ENCODE results near the gene SULT1A3. TPM values are rescaled to one million over a fixed set of nuclear protein-coding genes. Genes with fewer than 3 reads are reported as not detected.
"Not testable (repeated sequence)": the region's sequence is repeated elsewhere in the genome, so short reads cannot be mapped to it uniquely, and the experiment has no call there.

Gene SULT1A3
- total and polyA plus RNA-seq, 2 donors (not counting 1 experiment from before 2014, with no cell fraction given): 2.8 to 4.1 TPM

DNA sequence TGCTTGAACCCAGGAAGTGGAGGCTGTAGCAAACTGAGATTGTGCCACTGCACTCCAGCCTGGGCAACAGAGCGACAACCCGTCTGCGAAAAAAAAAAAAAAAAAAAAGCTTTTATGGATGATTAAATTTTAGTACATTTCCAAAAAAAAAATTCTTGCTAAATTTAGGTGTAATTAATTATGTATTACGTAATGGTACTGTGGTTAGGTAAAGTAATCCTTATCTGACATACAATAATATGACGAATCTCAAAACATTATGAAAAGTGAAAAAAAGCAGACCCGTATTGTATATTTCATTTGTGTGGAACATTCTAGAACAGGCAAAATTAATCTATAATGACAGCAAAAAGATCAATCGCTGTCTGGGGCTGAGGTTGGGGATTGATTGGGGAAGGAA is 26.0 kb upstream of the SULT1A3 start:
- no peak for DNase-seq (ENCODE audit: low read depth in 2 of 2)
- no peak overlapping the region for H3K4me3 ChIP-seq (replicated peaks in 1 of 4; ENCODE audit: control extremely low read depth in 1 of 4, insufficient read depth in 1 of 4, low read depth in 3 of 4, low read length in 4 of 4)

DNA sequence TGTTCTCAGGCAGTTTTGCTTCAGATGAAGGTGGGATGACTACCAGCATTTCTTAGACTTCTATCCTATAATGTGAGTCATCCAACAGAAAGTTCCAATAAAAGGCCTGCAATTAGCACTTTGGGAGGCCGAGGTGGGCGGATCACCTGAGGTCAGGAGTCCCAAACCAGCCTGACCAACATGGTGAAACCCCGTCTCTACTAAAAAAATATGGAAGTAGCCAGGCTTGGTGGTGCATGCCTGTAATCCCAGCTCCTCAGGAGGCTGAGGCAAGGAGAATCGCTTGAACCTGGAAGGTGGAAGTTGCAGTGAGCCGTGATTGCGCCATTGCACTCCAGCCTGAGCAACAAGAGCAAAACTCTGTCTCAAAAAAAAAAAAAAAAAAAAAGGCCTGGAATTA is 22.2 kb upstream of the SULT1A3 start:
- not testable (repeated sequence) for H4K20me1 ChIP-seq (ENCODE audit: control insufficient read depth, extremely low read depth, insufficient read depth, low read length); H3K4me3 ChIP-seq (replicated peaks in 1 of 4; ENCODE audit: control extremely low read depth in 1 of 4, insufficient read depth in 1 of 4, low read depth in 3 of 4, low read length in 4 of 4); H3K4me2 ChIP-seq (ENCODE audit: extremely low read depth, insufficient read depth, low read length); H3K36me3 ChIP-seq (ENCODE audit: control insufficient read depth, insufficient read depth, low read length); H3K79me2 ChIP-seq (ENCODE audit: control insufficient read depth, insufficient read depth, low read length); H3K9ac ChIP-seq (ENCODE audit: insufficient read depth, low read length); H2AFZ ChIP-seq (ENCODE audit: low read length); H3K27me3 ChIP-seq (ENCODE audit: control insufficient read depth, insufficient read depth, low read length); DNase-seq (ENCODE audit: low read depth in 2 of 2); H3K4me1 ChIP-seq (ENCODE audit: control insufficient read depth, extremely low read depth, insufficient read depth, low read length); H3K9me3 ChIP-seq (ENCODE audit: control insufficient read depth, insufficient read depth, low read depth, low read length); H3K27ac ChIP-seq (ENCODE audit: insufficient read depth, low read length)

More for the DNA sequence above, 26.0 kb upstream of the SULT1A3 start:
- H3K4me2 ChIP-seq (ENCODE audit: extremely low read depth, insufficient read depth, low read length): no peak overlapping the region
- no peaks in the 10 kb centered on the region for H4K20me1 ChIP-seq (ENCODE audit: control insufficient read depth, extremely low read depth, insufficient read depth, low read length)
- no peaks in the 10 kb centered on the region for H3K9me3 ChIP-seq (ENCODE audit: control insufficient read depth, insufficient read depth, low read depth, low read length)
- H3K27ac ChIP-seq (ENCODE audit: insufficient read depth, low read length): no peak overlapping the region
- TF ChIP-seq EZH2 (IDR thresholded peaks at IDR 0.05; ENCODE audit: low read length, missing control alignments): no peak
- TF ChIP-seq, protein P1, sequence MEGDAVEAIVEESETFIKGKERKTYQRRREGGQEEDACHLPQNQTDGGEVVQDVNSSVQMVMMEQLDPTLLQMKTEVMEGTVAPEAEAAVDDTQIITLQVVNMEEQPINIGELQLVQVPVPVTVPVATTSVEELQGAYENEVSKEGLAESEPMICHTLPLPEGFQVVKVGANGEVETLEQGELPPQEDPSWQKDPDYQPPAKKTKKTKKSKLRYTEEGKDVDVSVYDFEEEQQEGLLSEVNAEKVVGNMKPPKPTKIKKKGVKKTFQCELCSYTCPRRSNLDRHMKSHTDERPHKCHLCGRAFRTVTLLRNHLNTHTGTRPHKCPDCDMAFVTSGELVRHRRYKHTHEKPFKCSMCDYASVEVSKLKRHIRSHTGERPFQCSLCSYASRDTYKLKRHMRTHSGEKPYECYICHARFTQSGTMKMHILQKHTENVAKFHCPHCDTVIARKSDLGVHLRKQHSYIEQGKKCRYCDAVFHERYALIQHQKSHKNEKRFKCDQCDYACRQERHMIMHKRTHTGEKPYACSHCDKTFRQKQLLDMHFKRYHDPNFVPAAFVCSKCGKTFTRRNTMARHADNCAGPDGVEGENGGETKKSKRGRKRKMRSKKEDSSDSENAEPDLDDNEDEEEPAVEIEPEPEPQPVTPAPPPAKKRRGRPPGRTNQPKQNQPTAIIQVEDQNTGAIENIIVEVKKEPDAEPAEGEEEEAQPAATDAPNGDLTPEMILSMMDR (conservative IDR thresholded peaks at IDR 0.05 in 1 of 2, IDR thresholded peaks at IDR 0.05 in 1 of 2; ENCODE audit: low read depth in 1 of 2, low read length in 2 of 2): no peak
- no peak overlapping the region for H2AFZ ChIP-seq (ENCODE audit: low read length)
- H3K36me3 ChIP-seq (ENCODE audit: control insufficient read depth, insufficient read depth, low read length): no peaks in the 10 kb centered on the region
- no peaks in the 10 kb centered on the region for H3K79me2 ChIP-seq (ENCODE audit: control insufficient read depth, insufficient read depth, low read length)
- no peak overlapping the region for H3K9ac ChIP-seq (ENCODE audit: insufficient read depth, low read length)
- no peaks in the 10 kb centered on the region for H3K4me1 ChIP-seq (ENCODE audit: control insufficient read depth, extremely low read depth, insufficient read depth, low read length)
- no peaks in the 10 kb centered on the region for H3K27me3 ChIP-seq (ENCODE audit: control insufficient read depth, insufficient read depth, low read length)

DNA sequence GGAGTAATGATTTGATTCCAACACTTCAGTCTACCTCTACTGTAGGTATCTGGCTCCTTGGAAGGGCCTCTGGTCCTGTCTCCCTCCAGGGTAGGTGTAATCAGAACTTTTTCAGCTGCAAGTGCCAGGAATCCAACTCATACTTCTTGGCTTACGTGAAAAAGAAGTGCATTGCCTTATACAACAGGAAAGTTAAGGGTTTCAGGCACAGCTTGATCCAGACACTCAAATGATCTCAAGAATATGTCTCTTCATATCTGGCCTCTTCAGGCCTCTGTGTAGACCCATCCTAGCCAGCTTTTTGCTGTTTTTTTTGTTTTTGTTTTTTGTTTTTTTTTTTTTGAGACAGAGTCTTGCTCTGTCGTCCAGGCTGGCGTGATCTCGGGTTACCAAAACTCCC is 19.9 kb upstream of the SULT1A3 start:
- no peak overlapping the region for H3K9ac ChIP-seq (ENCODE audit: insufficient read depth, low read length)
- H3K79me2 ChIP-seq (ENCODE audit: control insufficient read depth, insufficient read depth, low read length): no peaks in the 10 kb centered on the region

More for the DNA sequence above, 19.9 kb upstream of the SULT1A3 start:
- Histone ChIP-seq H3K36me3 (ENCODE audit: control insufficient read depth, insufficient read depth, low read length) (no peaks in the 10 kb centered on the region), H3K4me1 (ENCODE audit: control insufficient read depth, extremely low read depth, insufficient read depth, low read length) (no peaks in the 10 kb centered on the region), H2AFZ (ENCODE audit: low read length) (no peak overlapping the region), H3K9me3 (ENCODE audit: control insufficient read depth, insufficient read depth, low read depth, low read length) (no peaks in the 10 kb centered on the region), H4K20me1 (ENCODE audit: control insufficient read depth, extremely low read depth, insufficient read depth, low read length) (no peaks in the 10 kb centered on the region), H3K27ac (ENCODE audit: insufficient read depth, low read length) (no peak overlapping the region), H3K27me3 (ENCODE audit: control insufficient read depth, insufficient read depth, low read length) (no peaks in the 10 kb centered on the region), H3K4me3 (replicated peaks in 1 of 4; ENCODE audit: control extremely low read depth in 1 of 4, insufficient read depth in 1 of 4, low read depth in 3 of 4, low read length in 4 of 4) (no peak overlapping the region), H3K4me2 (ENCODE audit: extremely low read depth, insufficient read depth, low read length) (no peak overlapping the region)
- TF ChIP-seq, protein P1 (conservative IDR thresholded peaks at IDR 0.05 in 1 of 2, IDR thresholded peaks at IDR 0.05 in 1 of 2; ENCODE audit: low read depth in 1 of 2, low read length in 2 of 2): no peak
- no peak for TF ChIP-seq EZH2 (IDR thresholded peaks at IDR 0.05; ENCODE audit: low read length, missing control alignments)
- DNase-seq (ENCODE audit: low read depth in 2 of 2): no peak
